ENCODE results near the gene PAPPA2. TPM values are rescaled to one million over a fixed set of nuclear protein-coding genes. Genes with fewer than 3 reads are reported as not detected.

Gene PAPPA2
- total and polyA plus RNA-seq, 2 of the 8 experiments (the other 6 are each of a cell fraction or from before 2014, with no cell fraction given): 0.08 to 0.88 TPM

DNA sequence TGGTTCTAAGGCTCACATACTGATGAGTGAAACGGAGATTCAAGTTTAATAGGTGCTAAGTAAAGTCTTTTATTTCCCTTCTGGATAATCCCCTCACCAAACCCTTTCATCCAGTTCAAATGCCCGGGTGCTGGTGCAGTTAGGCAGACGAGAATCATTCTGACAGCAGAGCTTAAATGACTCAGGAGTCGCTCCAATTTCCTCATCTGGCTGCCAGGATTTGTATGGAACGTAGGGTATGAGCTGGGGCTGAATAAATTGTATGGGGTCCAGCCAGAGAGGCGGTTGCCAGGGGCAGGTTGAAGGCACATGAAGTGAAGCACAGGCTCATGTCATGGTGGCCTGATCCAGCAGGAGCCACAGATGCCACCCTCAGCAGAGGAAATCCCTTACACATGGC is 76.0 kb downstream of the PAPPA2 start:
- H2BK12ac ChIP-seq (ENCODE audit: low read depth, low read length): no peak overlapping the region
- H3K4me1 ChIP-seq (replicated peaks in 1 of 4; ENCODE audit: control insufficient read depth in 3 of 4, insufficient read depth in 4 of 4, low read length in 3 of 4): no peaks in the 10 kb centered on the region
- H3K18ac ChIP-seq (ENCODE audit: extremely low read depth, low read length): no peak overlapping the region
- no peak overlapping the region for H2BK15ac ChIP-seq (ENCODE audit: low read length)
- no peak overlapping the region for H3K4me3 ChIP-seq (ENCODE audit: extremely low read depth in 1 of 4, insufficient read depth in 2 of 4, low read depth in 3 of 4, low read length in 4 of 4)
- H4K20me1 ChIP-seq (replicated peaks in 1 of 2; ENCODE audit: control insufficient read depth in 1 of 2, insufficient read depth in 2 of 2, low read length in 2 of 2): no peaks in the 10 kb centered on the region
- H3K14ac ChIP-seq (ENCODE audit: insufficient read length): no peak overlapping the region
- H3K27ac ChIP-seq (ENCODE audit: low read depth, low read length): no peak overlapping the region
- DNase-seq (ENCODE audit: low read depth in 1 of 2, low spot score in 2 of 2) (no peak), FAIRE-seq (no peak)
- H3K4ac ChIP-seq (replicated peaks; ENCODE audit: insufficient read length, low read depth, low read length): no peak overlapping the region
- H2BK5ac ChIP-seq (ENCODE audit: low read depth, low read length): no peak overlapping the region
- no peaks in the 10 kb centered on the region for H3K79me1 ChIP-seq (ENCODE audit: low read depth, low read length)
- H2AK5ac ChIP-seq (ENCODE audit: low read depth, low read length): no peak overlapping the region
- H4K8ac ChIP-seq (ENCODE audit: extremely low read depth, insufficient read depth, low read length): no peak overlapping the region
- POLR2A ChIA-PET (ENCODE audit: partially characterized antibody): no interaction called here
- H3K36me3 ChIP-seq (ENCODE audit: control insufficient read depth in 2 of 4, insufficient read depth in 4 of 4, low read length in 3 of 4): no peaks in the 10 kb centered on the region; a peak in 1 of 8 replicates
- no peak overlapping the region for H2AFZ ChIP-seq (ENCODE audit: low read length)
- CTCF ChIA-PET (ENCODE audit: partially characterized antibody): interaction anchor here (0.7 to 0.9 kb wide), 2 partner anchors 12 to 344 kb away, joined by 3 read pairs; no protein-coding TSS in a partner anchor
- no peak overlapping the region for H4K5ac ChIP-seq (ENCODE audit: insufficient read length, low read depth, low read length)
- H3K27me3 ChIP-seq (replicated peaks in 1 of 4; ENCODE audit: control insufficient read depth in 3 of 4, extremely low read depth in 1 of 4, insufficient read depth in 3 of 4, low read length in 3 of 4): no peaks in the 10 kb centered on the region
- H3K4me2 ChIP-seq (ENCODE audit: insufficient read depth in 1 of 2, low read depth in 2 of 2, low read length in 2 of 2): no peak overlapping the region
- H3K9me3 ChIP-seq (ENCODE audit: insufficient read depth in 2 of 2, low read depth in 1 of 2, low read length in 1 of 2): no peaks in the 10 kb centered on the region
- no peak overlapping the region for H3K56ac ChIP-seq (replicated peaks; ENCODE audit: insufficient read length, low read depth, low read length)
- H4K91ac ChIP-seq (replicated peaks; ENCODE audit: insufficient read length, low read length): no peak overlapping the region
- no peaks in the 10 kb centered on the region for H3K79me2 ChIP-seq (ENCODE audit: control insufficient read depth in 1 of 2, insufficient read depth in 2 of 2, low read length in 2 of 2)
- no peak overlapping the region for H3K23ac ChIP-seq (ENCODE audit: insufficient read length)
- 77% methylated on average over 6 of the region's 6 CpGs; no CpG with 5 or more reads in 1 of the 2 experiments for WGBS, 2 experiments (ENCODE audit: extremely low coverage in 1 of 2, insufficient coverage in 1 of 2, insufficient read length in 1 of 2, insufficient replicate concordance in 2 of 2, low coverage in 1 of 2, low lambda C conversion rate in 2 of 2, missing lambda C conversion rate in 1 of 2)
- H2BK120ac ChIP-seq (replicated peaks; ENCODE audit: low read depth, low read length): no peak overlapping the region
- no peak overlapping the region for H3K9ac ChIP-seq (replicated peaks in 1 of 4; ENCODE audit: extremely low read depth in 1 of 4, low read depth in 3 of 4, low read length in 3 of 4)
- no peak overlapping the region for H2BK20ac ChIP-seq (ENCODE audit: low read length)
- no peaks in the 10 kb centered on the region; the same call in 1 of the 2 replicates for H3K23me2 ChIP-seq (ENCODE audit: low read depth, low read length)
- TF ChIP-seq KDM1A (IDR thresholded peaks at IDR 0.05; ENCODE audit: borderline replicate concordance, low read length): no peak
- no peak for TF ChIP-seq CBX8 (IDR thresholded peaks at IDR 0.05; ENCODE audit: borderline replicate concordance, low read depth, low read length)
- no peak for TF ChIP-seq BACH1 (IDR thresholded peaks at IDR 0.05; ENCODE audit: low read length)
- no peak for TF ChIP-seq SP4 (IDR thresholded peaks at IDR 0.05; ENCODE audit: low read length)
- no peak for TF ChIP-seq TBP (IDR thresholded peaks at IDR 0.05; ENCODE audit: low read depth, low read length)
- no peak for TF ChIP-seq EP300 (IDR thresholded peaks at IDR 0.05; ENCODE audit: borderline replicate concordance in 1 of 2, low read depth in 2 of 2, low read length in 2 of 2)
- no peak for TF ChIP-seq SIRT6 (IDR thresholded peaks at IDR 0.05; ENCODE audit: low read length)
- no peak for TF ChIP-seq CREB1 (IDR thresholded peaks at IDR 0.05)
- TF ChIP-seq TAF1 (IDR thresholded peaks at IDR 0.05; ENCODE audit: low read depth, low read length): no peak
- no peak for TF ChIP-seq JUND (IDR thresholded peaks at IDR 0.05; ENCODE audit: low read length)
- TF ChIP-seq RAD21 (IDR thresholded peaks at IDR 0.05 in 1 of 2, conservative IDR thresholded peaks at IDR 0.05 in 1 of 2; ENCODE audit: low read depth in 2 of 2, low read length in 2 of 2): no peak
- TF ChIP-seq ZNF274 (IDR thresholded peaks at IDR 0.05; ENCODE audit: borderline replicate concordance, extremely low read depth, low read length): no peak
- TF ChIP-seq JUN (IDR thresholded peaks at IDR 0.05; ENCODE audit: low read depth, low read length): no peak
- TF ChIP-seq YY1 (IDR thresholded peaks at IDR 0.05; ENCODE audit: low read depth, low read length): no peak
- TF ChIP-seq SRF (IDR thresholded peaks at IDR 0.05; ENCODE audit: low read depth, low read length): no peak
- TF ChIP-seq TEAD4 (IDR thresholded peaks at IDR 0.05; ENCODE audit: low read depth, low read length): no peak
